ENCODE data around the gene ACBD6.
A peak's percentile ranks its signal among the peaks of the same experiment; 100 is the strongest.

Gene ACBD6

GRCh38 chr1:180503280-180503862 is 994 bp upstream of the ACBD6 start:
- DNase-seq (ENCODE audit: low read depth in 1 of 2, low spot score in 1 of 2) = peak; percentile 64 to 65
- H3K4me3 ChIP-seq (replicated peaks; ENCODE audit: insufficient read depth, low read length) = peak overlapping the region; percentile 86
- no peaks in the 10 kb centered on the region for H3K27me3 ChIP-seq (ENCODE audit: insufficient read depth, poor library complexity, severe bottlenecking)
- peak overlapping the region; percentile 97 for H3K27ac ChIP-seq (replicated peaks)
- no peak for TF ChIP-seq POLR2AphosphoS5 (IDR thresholded peaks at IDR 0.05; ENCODE audit: low read depth)
- TF ChIP-seq CTCF (IDR thresholded peaks at IDR 0.05; ENCODE audit: insufficient read depth, low read length) = no peak
- TF ChIP-seq GABPA (IDR thresholded peaks at IDR 0.05; ENCODE audit: low read depth) = peak; percentile 29; the same call in 1 of the 2 replicates
- no peak for TF ChIP-seq REST (IDR thresholded peaks at IDR 0.05; ENCODE audit: insufficient replicate concordance, low read depth)
- TF ChIP-seq SPI1 (IDR thresholded peaks at IDR 0.05; ENCODE audit: borderline replicate concordance, low read depth) = no peak

GRCh38 chr1:180501865-180502360 is 464 bp downstream of the ACBD6 start:
- Histone ChIP-seq H3K27ac (replicated peaks) (peak overlapping the region; percentile 97), H3K27me3 (ENCODE audit: insufficient read depth, poor library complexity, severe bottlenecking) (no peaks in the 10 kb centered on the region), H3K4me3 (replicated peaks; ENCODE audit: insufficient read depth, low read length) (peak overlapping the region; percentile 86)
- no peak for DNase-seq (ENCODE audit: low read depth in 1 of 2, low spot score in 1 of 2)
- TF ChIP-seq POLR2AphosphoS5 (IDR thresholded peaks at IDR 0.05; ENCODE audit: low read depth) (no peak), GABPA (IDR thresholded peaks at IDR 0.05; ENCODE audit: low read depth) (no peak), CTCF (IDR thresholded peaks at IDR 0.05; ENCODE audit: insufficient read depth, low read length) (no peak), REST (IDR thresholded peaks at IDR 0.05; ENCODE audit: insufficient replicate concordance, low read depth) (no peak), SPI1 (IDR thresholded peaks at IDR 0.05; ENCODE audit: borderline replicate concordance, low read depth) (no peak)

GRCh38 chr1:180500689-180501088 is 1.7 kb downstream of the ACBD6 start:
- H3K4me3 ChIP-seq (replicated peaks; ENCODE audit: insufficient read depth, low read length) = peak overlapping the region; percentile 86; the same call in 1 of the 2 replicates
- TF ChIP-seq SPI1 (IDR thresholded peaks at IDR 0.05; ENCODE audit: borderline replicate concordance, low read depth) (no peak), POLR2AphosphoS5 (IDR thresholded peaks at IDR 0.05; ENCODE audit: low read depth) (no peak), CTCF (IDR thresholded peaks at IDR 0.05; ENCODE audit: insufficient read depth, low read length) (no peak), REST (IDR thresholded peaks at IDR 0.05; ENCODE audit: insufficient replicate concordance, low read depth) (no peak), GABPA (IDR thresholded peaks at IDR 0.05; ENCODE audit: low read depth) (no peak)
- H3K27ac ChIP-seq (replicated peaks) = no peak overlapping the region
- H3K27me3 ChIP-seq (ENCODE audit: insufficient read depth, poor library complexity, severe bottlenecking) = no peaks in the 10 kb centered on the region
- DNase-seq (ENCODE audit: low read depth in 1 of 2, low spot score in 1 of 2) = no peak
